Neutrophil (primary cell): ENCODE data around the gene TKFC.

Source experiments
- H3K27ac ChIP-seq: fragments of 200-600 bp; sonication (generic); 2 replicates; pipeline ENCODE4 v1.5.1; 2016; ENCODE audit warnings: mild to moderate bottlenecking, moderate library complexity
- H3K27me3 ChIP-seq: fragments of 200-600 bp; sonication (generic); 2 replicates; pipeline ENCODE4 v1.6.0; 2016; ENCODE audit warnings: mild to moderate bottlenecking
- H3K36me3 ChIP-seq: fragments of 200-600 bp; sonication (generic); 2 replicates; pipeline ENCODE4 v1.5.1; 2017
- H3K4me1 ChIP-seq, 2 experiments: fragments of 200-600 bp in 1 of 2; sonication (generic) in 1 of 2; 1 replicate in 1 of 2; 2 replicates in 1 of 2; pipeline versions ENCODE4 v1.5.1 to v1.6.1; 2013 to 2016; ENCODE audit warnings: low read depth in 1 of 2, low read length in 1 of 2, mild to moderate bottlenecking in 1 of 2, moderate library complexity in 1 of 2; ENCODE audit not compliant: control insufficient read depth in 1 of 2, insufficient read depth in 1 of 2
- H3K4me3 ChIP-seq, 2 experiments: fragments of 200-600 bp in 1 of 2; sonication (generic) in 1 of 2; 1 replicate in 1 of 2; 2 replicates in 1 of 2; pipeline ENCODE4 v1.5.1; 2013 to 2016; ENCODE audit warnings: low read depth in 1 of 2, low read length in 1 of 2, mild to moderate bottlenecking in 1 of 2, moderate library complexity in 1 of 2
- H3K9me3 ChIP-seq: fragments of 200-600 bp; sonication (generic); 2 replicates; pipeline ENCODE4 v1.5.1; 2016
- CTCF ChIP-seq: fragments of 200-600 bp; sonication (generic); IDR thresholded peaks from 2 replicates; pipeline ENCODE4 v1.5.1; 2016; ENCODE audit warnings: antibody characterized with exemption

The TKFC gene

DNA sequence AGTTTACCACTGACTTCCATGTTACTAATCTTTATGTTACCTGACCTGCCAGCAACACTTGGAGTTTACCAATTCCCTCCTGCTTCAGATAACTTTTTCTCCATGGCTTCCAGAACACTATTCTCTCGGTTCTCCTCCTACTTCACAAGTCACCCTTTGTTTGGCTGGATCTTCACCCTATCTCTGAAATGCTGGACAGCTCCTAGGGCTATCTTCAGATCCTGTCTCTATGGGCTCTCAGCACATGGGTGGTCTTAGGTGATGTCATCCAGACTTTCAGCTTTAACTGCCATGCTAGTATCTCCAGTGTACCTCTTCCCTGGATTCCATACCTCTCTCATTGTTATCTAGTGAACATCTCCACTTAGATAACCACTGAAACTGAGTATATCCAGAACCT, 25.7 kb upstream of the TKFC start:
- Histone ChIP-seq H3K4me3 (no peak overlapping the region), H3K27ac (no peak overlapping the region), H3K4me1 (no peaks in the 10 kb centered on the region), H3K27me3 (no peaks in the 10 kb centered on the region), H3K36me3 (peaks cover 99% of the 10 kb centered on the region), H3K9me3 (no peaks in the 10 kb centered on the region)
- TF ChIP-seq CTCF = no peak

DNA sequence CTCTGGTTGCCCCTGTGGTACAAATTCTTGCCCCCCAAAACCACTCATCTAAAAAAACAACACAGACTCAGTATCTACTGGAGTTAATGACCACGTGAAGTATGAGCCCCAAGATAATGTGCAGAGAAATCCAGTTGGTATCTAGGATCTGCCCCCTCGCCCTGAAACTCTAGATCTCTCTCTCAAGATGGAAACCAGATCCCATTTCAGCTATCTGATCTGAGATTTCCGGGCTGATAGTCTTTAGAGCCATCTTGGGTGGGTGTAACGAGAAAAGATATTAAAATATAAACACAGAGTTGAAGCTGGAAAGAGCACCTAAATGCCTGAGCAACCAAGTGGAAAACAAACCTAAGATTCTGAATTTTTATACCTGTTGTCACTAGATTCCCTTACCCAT, 23.9 kb upstream of the TKFC start:
- TF ChIP-seq CTCF = no peak
- Histone ChIP-seq H3K27ac (no peak overlapping the region), H3K27me3 (no peaks in the 10 kb centered on the region), H3K4me1 (no peaks in the 10 kb centered on the region), H3K36me3 (peaks cover 98% of the 10 kb centered on the region), H3K4me3 (no peak overlapping the region), H3K9me3 (no peaks in the 10 kb centered on the region)

DNA sequence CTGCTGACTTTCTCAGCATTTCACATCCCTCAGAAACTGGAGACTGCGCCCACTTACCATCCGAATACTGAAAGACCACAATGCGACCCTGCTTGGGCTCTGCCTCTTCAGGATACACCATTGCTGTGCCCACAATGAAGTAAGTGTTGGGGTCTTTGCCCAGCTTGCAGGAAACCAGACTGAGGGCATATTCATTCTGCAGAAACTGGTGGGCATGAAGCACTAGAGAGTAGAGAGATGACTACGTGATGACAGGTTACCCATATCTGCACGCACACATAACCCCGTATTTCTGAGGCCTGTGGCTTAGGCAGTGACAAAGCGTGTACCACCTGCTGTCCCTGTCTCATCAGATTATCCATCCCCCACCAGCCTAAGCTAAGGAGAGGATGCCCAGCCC, 23.3 kb upstream of the TKFC start:
- no peaks in the 10 kb centered on the region for H3K9me3 ChIP-seq
- peaks cover 98% of the 10 kb centered on the region for H3K36me3 ChIP-seq
- no peak overlapping the region for H3K4me3 ChIP-seq
- H3K4me1 ChIP-seq = no peaks in the 10 kb centered on the region
- no peaks in the 10 kb centered on the region for H3K27me3 ChIP-seq
- no peak overlapping the region for H3K27ac ChIP-seq
- TF ChIP-seq CTCF = no peak

DNA sequence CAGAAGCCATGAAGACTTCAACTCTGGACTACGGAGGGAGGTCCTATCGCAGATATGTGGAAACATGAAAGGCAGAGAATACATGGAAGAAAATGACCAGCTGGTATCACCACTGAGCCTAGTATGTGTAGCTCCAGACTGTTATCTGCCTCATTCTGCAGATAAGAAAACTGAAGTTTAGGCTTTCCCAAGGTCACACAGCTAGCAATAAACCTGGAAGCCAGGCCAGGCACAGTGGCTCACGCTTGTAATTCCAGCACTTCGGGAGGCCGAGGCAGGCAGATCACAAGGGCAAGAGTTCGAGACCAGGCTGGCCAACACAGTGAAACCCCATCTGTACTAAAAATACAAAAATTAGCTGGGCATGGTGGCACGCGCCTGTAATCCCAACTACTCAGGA, 22.3 kb upstream of the TKFC start:
- Histone ChIP-seq H3K4me1 (no peaks in the 10 kb centered on the region), H3K4me3 (no peak overlapping the region), H3K36me3 (peaks cover 98% of the 10 kb centered on the region), H3K27ac (no peak overlapping the region), H3K27me3 (no peaks in the 10 kb centered on the region), H3K9me3 (no peaks in the 10 kb centered on the region)
- TF ChIP-seq CTCF = no peak

- no peaks in the 10 kb centered on the region for H3K4me1 ChIP-seq
- no peak for TF ChIP-seq CTCF
- no peak overlapping the region for H3K27ac ChIP-seq
- H3K36me3 ChIP-seq = peaks cover 90% of the 10 kb centered on the region
- no peak overlapping the region for H3K4me3 ChIP-seq
- no peaks in the 10 kb centered on the region for H3K27me3 ChIP-seq
- no peaks in the 10 kb centered on the region for H3K9me3 ChIP-seq
Observed at GRCh38 chr11:61315260-61315659, 17.8 kb upstream of the TKFC start.
